ENCODE data around the gene GMPS. TPM values are rescaled to one million over a fixed set of nuclear protein-coding genes. Genes with fewer than 3 reads are reported as not detected.
A peak's percentile ranks its signal among the peaks of the same experiment; 100 is the strongest.
"Not testable (repeated sequence)": the region's sequence is repeated elsewhere in the genome, so short reads cannot be mapped to it uniquely, and the experiment has no call there.

GMPS gene
- 10 to 100 TPM; 20.7 to 37.0 (median 25.5) TPM for total RNA-seq

DNA sequence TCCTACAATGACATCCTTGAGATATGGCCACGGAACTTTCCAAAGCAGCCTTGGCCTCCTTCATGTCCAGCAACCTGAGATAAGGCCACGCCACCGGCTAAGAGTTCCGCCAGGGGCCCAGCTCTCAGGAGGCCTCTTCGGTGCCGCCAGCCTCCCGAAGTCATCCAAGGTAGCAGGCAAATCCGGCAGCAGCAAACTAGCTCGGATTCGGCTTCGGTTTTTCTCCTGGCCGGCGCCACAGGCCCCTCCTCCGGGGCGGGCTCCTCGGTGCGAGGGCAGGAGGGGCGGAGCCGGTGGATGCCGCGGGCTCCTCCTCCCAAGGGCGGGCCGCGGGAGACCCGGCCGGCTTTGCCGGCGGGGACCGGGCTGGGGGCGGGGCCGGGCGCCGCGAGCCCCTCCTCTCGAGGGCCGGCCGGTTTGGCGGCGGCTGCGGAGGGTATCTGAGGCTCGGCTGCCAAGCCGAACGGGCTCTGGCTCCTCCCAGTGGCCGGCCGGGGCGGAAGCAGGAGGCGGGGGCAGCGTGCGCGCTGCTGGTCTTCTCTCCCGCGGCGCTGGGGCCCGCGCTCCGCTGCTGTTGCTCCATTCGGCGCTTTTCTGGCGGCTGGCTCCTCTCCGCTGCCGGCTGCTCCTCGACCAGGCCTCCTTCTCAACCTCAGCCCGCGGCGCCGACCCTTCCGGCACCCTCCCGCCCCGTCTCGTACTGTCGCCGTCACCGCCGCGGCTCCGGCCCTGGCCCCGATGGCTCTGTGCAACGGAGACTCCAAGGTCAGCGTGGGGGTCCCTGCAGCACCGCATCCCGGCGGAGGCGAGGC, at the start of gene GMPS:
TSS of gene GMPS (plus strand) at position 518 of the 812 bp plus-strand sequence. CDS start at position 739, 221 bp downstream.
- ATAC-seq (ENCODE audit: low FRiP score) (peak; percentile 98), DNase-seq (ENCODE audit: low spot score) (peak; percentile 67)
- TF ChIP-seq, protein P1, sequence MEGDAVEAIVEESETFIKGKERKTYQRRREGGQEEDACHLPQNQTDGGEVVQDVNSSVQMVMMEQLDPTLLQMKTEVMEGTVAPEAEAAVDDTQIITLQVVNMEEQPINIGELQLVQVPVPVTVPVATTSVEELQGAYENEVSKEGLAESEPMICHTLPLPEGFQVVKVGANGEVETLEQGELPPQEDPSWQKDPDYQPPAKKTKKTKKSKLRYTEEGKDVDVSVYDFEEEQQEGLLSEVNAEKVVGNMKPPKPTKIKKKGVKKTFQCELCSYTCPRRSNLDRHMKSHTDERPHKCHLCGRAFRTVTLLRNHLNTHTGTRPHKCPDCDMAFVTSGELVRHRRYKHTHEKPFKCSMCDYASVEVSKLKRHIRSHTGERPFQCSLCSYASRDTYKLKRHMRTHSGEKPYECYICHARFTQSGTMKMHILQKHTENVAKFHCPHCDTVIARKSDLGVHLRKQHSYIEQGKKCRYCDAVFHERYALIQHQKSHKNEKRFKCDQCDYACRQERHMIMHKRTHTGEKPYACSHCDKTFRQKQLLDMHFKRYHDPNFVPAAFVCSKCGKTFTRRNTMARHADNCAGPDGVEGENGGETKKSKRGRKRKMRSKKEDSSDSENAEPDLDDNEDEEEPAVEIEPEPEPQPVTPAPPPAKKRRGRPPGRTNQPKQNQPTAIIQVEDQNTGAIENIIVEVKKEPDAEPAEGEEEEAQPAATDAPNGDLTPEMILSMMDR (IDR thresholded peaks at IDR 0.05), result peak in 1 of 3 donors; percentile 11

DNA sequence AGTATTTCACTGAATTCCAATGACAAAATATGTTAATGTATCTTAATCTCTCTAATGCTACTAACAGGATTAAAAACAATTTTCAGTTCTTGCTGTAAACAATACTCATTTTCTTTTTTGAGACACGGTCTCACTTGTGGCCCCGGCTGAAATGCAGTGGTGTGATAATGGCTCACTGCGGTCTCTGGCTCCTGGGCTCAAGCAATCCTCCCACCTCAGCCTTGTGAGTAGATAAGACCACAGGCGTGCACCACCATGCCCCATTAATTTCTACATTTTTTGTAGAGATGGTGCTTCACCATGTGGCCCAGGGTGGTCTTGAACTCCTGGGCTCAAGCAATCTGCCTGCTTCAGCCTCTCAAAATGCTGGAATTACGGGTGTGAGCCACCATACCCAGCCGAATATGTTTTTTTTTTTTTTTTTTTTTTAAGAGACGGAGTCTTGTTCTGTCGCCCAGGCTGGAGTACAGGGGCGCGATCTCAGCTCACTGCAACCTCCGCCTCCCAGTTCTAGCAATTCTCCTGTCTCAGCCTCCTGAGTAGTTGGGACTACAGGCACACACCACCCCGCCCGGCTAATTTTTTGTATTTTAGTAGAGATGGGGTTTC, 41.9 kb upstream of the GMPS start:
- ATAC-seq (ENCODE audit: low FRiP score); DNase-seq (ENCODE audit: low spot score): not testable (repeated sequence)

DNA sequence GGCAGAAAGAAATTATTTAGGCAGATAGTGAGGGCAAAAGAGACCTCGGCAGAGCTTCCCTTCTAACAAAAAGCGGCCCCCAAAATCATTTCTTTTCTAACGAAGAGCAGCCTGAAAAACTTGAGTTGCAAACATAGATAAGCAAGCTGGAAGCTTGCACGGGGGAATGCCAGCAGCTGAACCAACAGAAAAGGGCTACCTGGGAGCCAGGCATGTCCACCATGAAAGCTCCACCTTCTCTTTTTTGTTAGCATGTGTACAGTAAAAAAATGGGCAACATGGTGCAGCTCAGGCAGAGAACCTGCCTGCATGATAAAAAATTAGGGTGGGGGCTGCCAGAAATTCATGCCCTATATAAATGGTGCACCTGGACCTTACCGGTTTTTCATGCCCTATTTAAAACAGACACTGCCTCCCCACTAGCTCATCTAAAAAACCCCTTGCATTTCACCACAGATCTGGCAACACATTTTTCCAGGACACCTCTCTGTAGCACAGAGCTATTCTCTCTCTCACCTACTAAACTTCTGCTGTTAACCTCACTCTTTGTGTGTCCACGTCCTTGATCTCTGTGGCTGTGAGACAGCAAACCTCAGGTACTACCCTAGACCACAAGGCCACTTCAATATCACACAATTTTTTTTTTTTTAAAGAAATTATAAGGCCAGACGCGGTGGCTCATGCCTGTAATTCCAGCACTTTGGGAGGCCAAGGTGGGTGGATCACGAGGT, 34.9 kb upstream of the GMPS start:
- DNase-seq (ENCODE audit: low spot score) (no peak), ATAC-seq (ENCODE audit: low FRiP score) (no peak)
- TF ChIP-seq, protein P1 (IDR thresholded peaks at IDR 0.05), result no peak

DNA sequence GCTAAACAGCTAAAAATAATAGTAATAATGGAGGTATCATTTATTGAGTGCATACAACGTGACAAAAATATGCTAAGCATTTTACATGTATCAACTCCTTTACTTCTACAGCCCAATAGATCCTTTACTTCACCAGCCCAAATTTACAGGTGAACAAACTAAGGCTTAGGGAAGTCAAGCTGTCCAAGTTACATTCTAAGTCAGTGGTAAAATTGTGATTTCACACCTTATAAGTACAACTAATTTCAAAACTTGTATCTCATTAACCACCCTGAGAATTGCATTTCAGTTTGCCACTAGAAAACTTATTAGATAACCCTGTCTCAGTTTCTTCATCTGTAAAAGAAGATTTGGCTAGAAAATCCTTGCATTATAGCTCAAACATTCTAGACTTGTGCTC, 26.9 kb upstream of the GMPS start:
- DNase-seq (ENCODE audit: low spot score), result no peak
- no peak for ATAC-seq (ENCODE audit: low FRiP score)
- TF ChIP-seq, protein P1 (IDR thresholded peaks at IDR 0.05), result no peak

DNA sequence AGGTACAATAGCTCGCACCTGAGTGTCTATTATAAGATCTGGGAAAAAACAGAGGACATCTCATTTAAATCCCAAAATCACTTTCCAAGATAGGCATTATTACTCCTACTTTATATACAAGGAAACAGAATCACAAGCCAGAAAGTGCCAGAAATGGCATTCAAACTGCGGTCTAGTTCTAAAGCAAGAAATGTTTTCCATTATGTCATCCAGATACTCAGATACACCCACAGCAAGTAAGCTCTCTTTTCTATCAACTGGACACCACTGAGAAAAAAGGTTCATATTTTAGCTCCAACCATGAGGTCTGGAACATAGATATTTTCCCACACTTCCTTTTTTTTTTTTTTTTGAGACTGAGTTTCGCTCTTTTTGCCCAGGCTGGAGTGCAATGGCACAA, 24.3 kb upstream of the GMPS start:
- no peak for ATAC-seq (ENCODE audit: low FRiP score)
- TF ChIP-seq, protein P1 (IDR thresholded peaks at IDR 0.05), result no peak
- DNase-seq (ENCODE audit: low spot score), result no peak

DNA sequence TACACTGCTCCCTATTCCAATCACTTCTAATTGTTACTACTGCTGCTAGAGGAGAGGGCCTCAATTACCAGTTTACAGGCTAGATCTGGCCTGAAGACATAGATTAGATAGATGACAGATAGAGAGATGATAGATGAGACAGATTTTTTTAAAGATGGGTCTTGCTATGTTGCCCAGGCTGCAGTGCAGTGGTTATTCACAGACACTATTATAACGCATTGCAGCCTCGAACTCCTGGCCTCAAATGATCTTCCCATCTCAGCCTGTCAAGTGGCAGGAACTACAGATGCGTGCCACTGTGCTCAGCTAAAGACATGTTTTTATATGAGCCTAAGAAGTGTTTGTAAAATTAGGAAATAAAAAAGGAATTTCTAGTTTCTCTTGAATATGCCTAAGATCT, 22.5 kb upstream of the GMPS start:
- ATAC-seq (ENCODE audit: low FRiP score) (no peak), DNase-seq (ENCODE audit: low spot score) (no peak)
- TF ChIP-seq, protein P1 (IDR thresholded peaks at IDR 0.05), result no peak

DNA sequence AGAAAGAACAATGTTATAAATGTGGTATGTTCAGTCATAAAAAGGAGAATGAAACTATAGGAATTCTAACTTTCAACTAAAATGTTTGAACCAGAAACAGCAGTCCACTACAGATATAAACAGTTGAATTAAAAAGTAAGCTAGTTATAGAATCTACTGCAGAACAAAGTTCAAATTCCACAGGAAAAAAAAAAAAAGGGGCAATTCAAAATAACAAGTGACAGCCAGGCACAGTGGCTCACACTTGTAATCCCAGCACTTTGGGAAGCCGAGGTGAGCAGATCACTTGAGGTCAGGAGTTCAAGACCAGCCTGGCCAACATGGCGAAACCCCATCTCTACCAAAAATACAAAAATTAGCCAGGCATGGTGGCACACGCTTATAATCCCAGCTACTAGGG, 21.0 kb upstream of the GMPS start:
- not testable (repeated sequence) for ATAC-seq (ENCODE audit: low FRiP score); DNase-seq (ENCODE audit: low spot score)

Data from omental fat pad (tissue), 4 donors.